Activated gamma-delta T cell (primary cell): ENCODE measurements around the gene PTPRK.
"Not testable (repeated sequence)": the region's sequence is repeated elsewhere in the genome, so short reads cannot be mapped to it uniquely, and the experiment has no call there.

Experiments used
- DNase-seq: peaks from one replicate; lab custom pipeline; 2025; lab: John Stamatoyannopoulos, UW

Gene PTPRK

GRCh38 chr6:128487746-128488145 is 32.7 kb downstream of the PTPRK start:
- DNase-seq = no peak

- no peak for DNase-seq
Measured at GRCh38 chr6:128487055-128487454, 33.3 kb downstream of the PTPRK start.

GRCh38 chr6:128486580-128486979 is 33.8 kb downstream of the PTPRK start:
- DNase-seq = not testable (repeated sequence)

GRCh38 chr6:128483472-128484135 is 36.8 kb downstream of the PTPRK start:
- DNase-seq = no peak

GRCh38 chr6:128482642-128483041 is 37.8 kb downstream of the PTPRK start:
- DNase-seq = no peak

- no peak for DNase-seq
Measured at GRCh38 chr6:128479991-128480390, 40.4 kb downstream of the PTPRK start.

- DNase-seq = no peak
Measured at GRCh38 chr6:128479048-128479666, 41.2 kb downstream of the PTPRK start.

- DNase-seq = no peak
Measured at GRCh38 chr6:128478230-128479047, 42.0 kb downstream of the PTPRK start.

- DNase-seq = no peak
Measured at GRCh38 chr6:128474933-128475332, 45.5 kb downstream of the PTPRK start.

- DNase-seq = no peak
Measured at GRCh38 chr6:128474481-128474880, 45.9 kb downstream of the PTPRK start.

GRCh38 chr6:128471907-128472306 is 48.5 kb downstream of the PTPRK start:
- DNase-seq = no peak

GRCh38 chr6:128465368-128466343 is 54.7 kb downstream of the PTPRK start:
- DNase-seq = no peak

- DNase-seq = no peak
Measured at GRCh38 chr6:128464790-128465189, 55.6 kb downstream of the PTPRK start.

- no peak for DNase-seq
Measured at GRCh38 chr6:128463942-128464341, 56.5 kb downstream of the PTPRK start.

GRCh38 chr6:128461501-128461900 is 58.9 kb downstream of the PTPRK start:
- no peak for DNase-seq

GRCh38 chr6:128456510-128457230 is 63.7 kb downstream of the PTPRK start:
- no peak for DNase-seq

- DNase-seq = no peak
Measured at GRCh38 chr6:128455959-128456358, 64.4 kb downstream of the PTPRK start.

- no peak for DNase-seq
Measured at GRCh38 chr6:128452713-128453112, 67.7 kb downstream of the PTPRK start.

GRCh38 chr6:128446497-128446896 is 73.9 kb downstream of the PTPRK start:
- no peak for DNase-seq

- DNase-seq = no peak
Measured at GRCh38 chr6:128443553-128443952, 76.8 kb downstream of the PTPRK start.

GRCh38 chr6:128439627-128440026 is 80.8 kb downstream of the PTPRK start:
- DNase-seq = no peak
